DMS79 treated with DMSO at 0.1 percent for 48 hours (cell line): ENCODE results near the gene MYPN.

Experiments used
- DNase-seq: peaks from one replicate; lab custom pipeline; 2025; lab: John Stamatoyannopoulos, UW

Gene MYPN

GRCh38 chr10:68090586-68090985 is 18.7 kb upstream of the MYPN start:
- DNase-seq = no peak

GRCh38 chr10:68092512-68092911 is 16.8 kb upstream of the MYPN start:
- DNase-seq = no peak

- no peak for DNase-seq
Measured at GRCh38 chr10:68095153-68095552, 14.1 kb upstream of the MYPN start.

GRCh38 chr10:68096913-68097516 is 12.3 kb upstream of the MYPN start:
- no peak for DNase-seq

- DNase-seq = no peak
Measured at GRCh38 chr10:68099736-68100135, 9.6 kb upstream of the MYPN start.

GRCh38 chr10:68101066-68101465 is 8.2 kb upstream of the MYPN start:
- DNase-seq = no peak

GRCh38 chr10:68103261-68103878 is 5.9 kb upstream of the MYPN start:
- DNase-seq = no peak

GRCh38 chr10:68103901-68104300 is 5.4 kb upstream of the MYPN start:
- no peak for DNase-seq

GRCh38 chr10:68105820-68106219 is 3.5 kb upstream of the MYPN start:
- DNase-seq = no peak

GRCh38 chr10:68106656-68107055 is 2.6 kb upstream of the MYPN start:
- no peak for DNase-seq

- DNase-seq = no peak
Measured at GRCh38 chr10:68107651-68108050, 1.6 kb upstream of the MYPN start.

GRCh38 chr10:68108051-68108450 is 1.2 kb upstream of the MYPN start:
- no peak for DNase-seq

GRCh38 chr10:68108653-68109052 is 635 bp upstream of the MYPN start:
- DNase-seq = no peak

GRCh38 chr10:68110027-68110426 is 739 bp downstream of the MYPN start:
- no peak for DNase-seq

- no peak for DNase-seq
Measured at GRCh38 chr10:68111584-68111983, 2.3 kb downstream of the MYPN start.

GRCh38 chr10:68112837-68113236 is 3.5 kb downstream of the MYPN start:
- no peak for DNase-seq

- DNase-seq = no peak
Measured at GRCh38 chr10:68118657-68119056, 9.4 kb downstream of the MYPN start.

GRCh38 chr10:68121020-68121743 is 11.9 kb downstream of the MYPN start:
- no peak for DNase-seq

GRCh38 chr10:68121852-68122251 is 12.6 kb downstream of the MYPN start:
- DNase-seq = no peak

GRCh38 chr10:68124718-68125117 is 15.4 kb downstream of the MYPN start:
- no peak for DNase-seq

- DNase-seq = no peak
Measured at GRCh38 chr10:68125772-68126171, 16.5 kb downstream of the MYPN start.

- no peak for DNase-seq
Measured at GRCh38 chr10:68128015-68128414, 18.7 kb downstream of the MYPN start.

- DNase-seq = no peak
Measured at GRCh38 chr10:68132391-68132790, 23.1 kb downstream of the MYPN start.

- DNase-seq = no peak
Measured at GRCh38 chr10:68133523-68133922, 24.2 kb downstream of the MYPN start.
